Measurements from ENCODE around the gene SCTR.
A peak's percentile ranks its signal among the peaks of the same experiment; 100 is the strongest.
"Not testable (repeated sequence)": the region's sequence is repeated elsewhere in the genome, so short reads cannot be mapped to it uniquely, and the experiment has no call there.

SCTR gene

GRCh38 chr2:119407430-119408220 lies 116.7 kb downstream of the SCTR start:
- DNase-seq (ENCODE audit: low spot score), result peak; percentile 43

- DNase-seq (ENCODE audit: low spot score), result no peak
Measured at GRCh38 chr2:119405151-119405550, 119.1 kb downstream of the SCTR start.

GRCh38 chr2:119403618-119404017 lies 120.7 kb downstream of the SCTR start:
- not testable (repeated sequence) for DNase-seq (ENCODE audit: low spot score)

GRCh38 chr2:119402645-119403560 lies 121.4 kb downstream of the SCTR start:
- DNase-seq (ENCODE audit: low spot score), result no peak

GRCh38 chr2:119402106-119402505 lies 122.2 kb downstream of the SCTR start:
- no peak for DNase-seq (ENCODE audit: low spot score)

GRCh38 chr2:119397196-119397595 lies 127.1 kb downstream of the SCTR start:
- DNase-seq (ENCODE audit: low spot score), result no peak

- no peak for DNase-seq (ENCODE audit: low spot score)
Measured at GRCh38 chr2:119393971-119394748, 130.1 kb downstream of the SCTR start.
